ENCODE data around the gene BMPER. TPM values are rescaled to one million over a fixed set of nuclear protein-coding genes. Genes with fewer than 3 reads are reported as not detected.

Gene BMPER
- total and polyA plus RNA-seq, 10 of the 15 experiments (the other 5 are each of a cell fraction or from before 2014, with no cell fraction given) = 0.02 to 0.08 TPM; not detected in 8

DNA sequence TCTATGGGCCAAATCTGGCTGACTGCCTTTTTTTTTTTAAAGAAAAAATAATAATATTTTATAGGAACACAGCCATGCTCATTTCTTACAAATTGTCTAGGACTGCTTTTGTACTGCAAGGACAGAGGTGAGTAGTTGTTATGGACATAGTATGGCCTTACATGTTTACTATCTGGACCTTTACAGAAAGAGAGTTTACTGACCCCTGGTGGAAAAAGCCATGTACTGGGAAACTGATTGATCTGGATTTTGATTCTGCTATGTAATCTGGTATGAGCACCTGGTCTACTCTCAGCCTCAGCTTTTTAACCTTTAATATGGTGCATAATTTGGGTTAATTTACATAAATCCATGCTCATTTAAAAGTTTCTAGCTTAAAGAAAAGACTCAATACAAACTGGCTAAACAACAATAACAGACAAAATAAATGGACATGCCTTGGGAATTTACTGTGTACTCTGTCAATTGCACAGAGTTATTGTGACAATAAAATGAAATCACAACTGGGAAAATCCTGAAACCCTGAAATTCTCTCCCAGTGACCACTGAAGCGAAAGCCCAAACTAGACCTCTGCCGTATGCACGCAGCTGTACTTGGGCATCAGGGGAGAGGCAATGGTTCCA lies 260.7 kb downstream of the BMPER start:
- no peaks in the 10 kb centered on the region for H3K27me3 ChIP-seq (replicated peaks in 1 of 2; ENCODE audit: control insufficient read depth in 2 of 2, insufficient read depth in 2 of 2, low read length in 1 of 2)
- CTCF ChIA-PET = interaction anchor here (0.7 kb wide), 1 partner anchor 32 kb away, joined by 3 read pairs; no protein-coding TSS in a partner anchor
- POLR2A ChIA-PET = no interaction called here

More for the DNA sequence above, 260.7 kb downstream of the BMPER start:
- no peak overlapping the region for H3K27ac ChIP-seq (ENCODE audit: control insufficient read depth, insufficient read depth)
- in situ Hi-C loops (cut with MboI) = no loop called here
- no peak overlapping the region for H2AFZ ChIP-seq (ENCODE audit: control insufficient read depth, low read depth, low read length)
- RAD21 ChIA-PET (ENCODE audit: unreplicated experiment) = no interaction called here
- H3K36me3 ChIP-seq (ENCODE audit: control insufficient read depth in 2 of 2, insufficient read depth in 2 of 2, low read length in 1 of 2) = no peaks in the 10 kb centered on the region
- ATAC-seq (peak; percentile 59), DNase-seq (ENCODE audit: low read depth, low spot score) (no peak), FAIRE-seq (no peak)
- no peak for TF ChIP-seq PRDM15 (CRISPR knock-in tag; IDR thresholded peaks at IDR 0.05)
- 0 out of 2 replicates have a peak, but pooled peaks have one; percentile 12 for TF ChIP-seq RAD21 (IDR thresholded peaks at IDR 0.05; ENCODE audit: insufficient read depth, low read depth, low read length)
- TF ChIP-seq SMC3 (IDR thresholded peaks at IDR 0.05; ENCODE audit: borderline replicate concordance, low read length) = peak; percentile 17; the same call in 1 of the 2 replicates
- no peak for TF ChIP-seq RFX5 (IDR thresholded peaks at IDR 0.05; ENCODE audit: low read depth, low read length)
- TF ChIP-seq STAT3 (IDR thresholded peaks at IDR 0.05; ENCODE audit: low read depth, low read length) = no peak
- TF ChIP-seq FOS (IDR thresholded peaks at IDR 0.05; ENCODE audit: borderline replicate concordance, extremely low read depth, insufficient read length) = no peak
- TF ChIP-seq FOXM1 (IDR thresholded peaks at IDR 0.05; ENCODE audit: low read depth, low read length) = no peak
- no peak for TF ChIP-seq TCF3 (IDR thresholded peaks at IDR 0.05; ENCODE audit: borderline replicate concordance, insufficient read depth, low read depth, low read length)
- TF ChIP-seq, protein P1, sequence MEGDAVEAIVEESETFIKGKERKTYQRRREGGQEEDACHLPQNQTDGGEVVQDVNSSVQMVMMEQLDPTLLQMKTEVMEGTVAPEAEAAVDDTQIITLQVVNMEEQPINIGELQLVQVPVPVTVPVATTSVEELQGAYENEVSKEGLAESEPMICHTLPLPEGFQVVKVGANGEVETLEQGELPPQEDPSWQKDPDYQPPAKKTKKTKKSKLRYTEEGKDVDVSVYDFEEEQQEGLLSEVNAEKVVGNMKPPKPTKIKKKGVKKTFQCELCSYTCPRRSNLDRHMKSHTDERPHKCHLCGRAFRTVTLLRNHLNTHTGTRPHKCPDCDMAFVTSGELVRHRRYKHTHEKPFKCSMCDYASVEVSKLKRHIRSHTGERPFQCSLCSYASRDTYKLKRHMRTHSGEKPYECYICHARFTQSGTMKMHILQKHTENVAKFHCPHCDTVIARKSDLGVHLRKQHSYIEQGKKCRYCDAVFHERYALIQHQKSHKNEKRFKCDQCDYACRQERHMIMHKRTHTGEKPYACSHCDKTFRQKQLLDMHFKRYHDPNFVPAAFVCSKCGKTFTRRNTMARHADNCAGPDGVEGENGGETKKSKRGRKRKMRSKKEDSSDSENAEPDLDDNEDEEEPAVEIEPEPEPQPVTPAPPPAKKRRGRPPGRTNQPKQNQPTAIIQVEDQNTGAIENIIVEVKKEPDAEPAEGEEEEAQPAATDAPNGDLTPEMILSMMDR (IDR thresholded peaks at IDR 0.05 in 2 of 3, conservative IDR thresholded peaks at IDR 0.05 in 1 of 3; ENCODE audit: control insufficient read depth in 2 of 3, extremely low read depth in 1 of 3, insufficient read depth in 1 of 3, low read depth in 3 of 3, low read length in 3 of 3) = peak; percentile 23 to 30 (median 28); a peak in 3 of 6 replicates
- H3K9ac ChIP-seq (ENCODE audit: control insufficient read depth, insufficient read depth, low read length) = no peak overlapping the region
- H4K20me1 ChIP-seq (ENCODE audit: control insufficient read depth, insufficient read depth) = no peaks in the 10 kb centered on the region
- SMC1A ChIA-PET (ENCODE audit: uncharacterized antibody, unreplicated experiment) = interaction anchor here (0.9 to 1.6 kb wide), 2 partner anchors 22 to 31 kb away, joined by 4 to 5 read pairs; no protein-coding TSS in a partner anchor
- no peak overlapping the region for H3K4me2 ChIP-seq (ENCODE audit: control insufficient read depth, insufficient read depth)
- WGBS (ENCODE audit: insufficient coverage, insufficient replicate concordance, low lambda C conversion rate, missing lambda C conversion rate) = 95% methylated on average over 3 of the region's 3 CpGs
- no peaks in the 10 kb centered on the region for H3K4me1 ChIP-seq (ENCODE audit: control insufficient read depth, insufficient read depth, low read length)
- intact Hi-C loops (cut with micrococcal nuclease; ENCODE audit: unreplicated experiment) = no loop called here
- BruUV-seq (replicated peaks) = no TSS peak
- no peak overlapping the region for H3K4me3 ChIP-seq
- no peaks in the 10 kb centered on the region for H3K79me2 ChIP-seq (ENCODE audit: control insufficient read depth, insufficient read depth, low read length)
- no peaks in the 10 kb centered on the region for H3K9me3 ChIP-seq (replicated peaks; ENCODE audit: control insufficient read depth, insufficient read depth, low read length)
